ENCODE data around the gene COL6A2. TPM values are rescaled to one million over a fixed set of nuclear protein-coding genes. Genes with fewer than 3 reads are reported as not detected.
A peak's percentile ranks its signal among the peaks of the same experiment; 100 is the strongest.

Gene COL6A2
- total RNA-seq, 1 experiment from 2014 or later = 129 TPM

DNA sequence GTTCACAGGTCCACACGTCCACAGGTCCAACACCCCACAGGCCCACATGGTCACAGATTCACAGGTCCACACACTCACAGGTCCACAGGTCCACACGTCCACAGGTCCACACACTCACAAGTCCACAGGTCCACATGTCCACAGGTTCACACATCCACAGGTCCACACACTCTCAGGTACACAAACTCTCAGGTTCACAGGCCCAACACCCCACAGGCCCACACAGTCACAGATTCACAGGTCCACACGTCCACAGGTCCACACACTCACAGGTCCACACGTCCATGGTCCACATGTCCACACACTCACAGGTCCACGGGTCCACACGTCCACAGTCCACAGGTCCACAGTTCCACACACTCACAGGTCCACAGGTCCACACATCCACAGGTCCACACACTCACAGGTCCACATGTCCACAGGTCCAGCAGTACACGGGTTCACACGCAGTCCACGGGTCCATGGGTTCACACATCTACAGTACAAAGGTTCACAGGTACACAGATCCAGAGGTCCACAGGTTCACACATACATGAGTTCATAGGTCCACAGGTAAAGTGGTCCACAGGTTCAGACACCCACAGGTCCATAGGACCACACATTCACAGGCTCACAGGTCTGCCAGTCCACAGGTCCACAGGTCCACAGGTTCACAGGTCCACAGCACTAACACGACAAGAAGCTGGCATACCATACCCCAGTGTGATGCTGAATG, 39.3 kb upstream of the COL6A2 start:
- Histone ChIP-seq H2BK12ac (ENCODE audit: insufficient read length, low read depth, low read length) (no peak overlapping the region), H3K27ac (ENCODE audit: insufficient read length, low read depth, low read length) (no peak overlapping the region), H3K79me2 (ENCODE audit: insufficient read depth, low read length) (no peaks in the 10 kb centered on the region), H3K4me1 (ENCODE audit: insufficient read depth, low read length) (no peaks in the 10 kb centered on the region), H4K8ac (replicated peaks; ENCODE audit: insufficient read length, low read depth, low read length) (no peak overlapping the region), H3K27me3 (ENCODE audit: insufficient read depth, low read length) (no peaks in the 10 kb centered on the region), H3K23ac (ENCODE audit: insufficient read length, low read depth, low read length) (no peak overlapping the region), H3T11ph (ENCODE audit: low read length) (no peak overlapping the region), H3K9ac (ENCODE audit: extremely low read depth, insufficient read length, low read length) (no peak overlapping the region), H3K18ac (ENCODE audit: insufficient read length, low read depth, low read length) (no peak overlapping the region), H2AFZ (ENCODE audit: low read length) (no peak overlapping the region), H4K20me1 (ENCODE audit: control insufficient read depth, insufficient read depth, insufficient read length) (peaks cover 2% of the 10 kb centered on the region), H3K23me2 (ENCODE audit: insufficient read length, low read depth, low read length, poor library complexity, severe bottlenecking) (no peaks in the 10 kb centered on the region), H4K91ac (ENCODE audit: insufficient read length, low read depth, low read length) (no peak overlapping the region), H3K9me3 (ENCODE audit: control insufficient read depth, low read depth, low read length) (peaks cover 20% of the 10 kb centered on the region), H2AK5ac (ENCODE audit: insufficient read length, low read length) (no peak overlapping the region), H3K79me1 (ENCODE audit: insufficient read depth, low read depth, low read length, poor library complexity, severe bottlenecking) (no peaks in the 10 kb centered on the region), H2BK120ac (ENCODE audit: low read depth, low read length, poor library complexity, severe bottlenecking) (no peak overlapping the region), H3K14ac (ENCODE audit: insufficient read depth, low read length) (no peak overlapping the region), H3K56ac (ENCODE audit: insufficient read length, low read depth, low read length) (no peak overlapping the region), H3K4me2 (ENCODE audit: insufficient read depth, insufficient read length, low read length) (no peak overlapping the region), H2BK20ac (ENCODE audit: low read depth, low read length, poor library complexity, severe bottlenecking) (no peak overlapping the region), H4K5ac (ENCODE audit: insufficient read length, low read depth, low read length) (no peak overlapping the region), H2BK15ac (ENCODE audit: low read depth, low read length) (no peak overlapping the region), H3K4ac (ENCODE audit: low read depth, low read length) (no peak overlapping the region), H2BK5ac (ENCODE audit: insufficient read length, low read length) (no peak overlapping the region)
- TF ChIP-seq, protein P1, sequence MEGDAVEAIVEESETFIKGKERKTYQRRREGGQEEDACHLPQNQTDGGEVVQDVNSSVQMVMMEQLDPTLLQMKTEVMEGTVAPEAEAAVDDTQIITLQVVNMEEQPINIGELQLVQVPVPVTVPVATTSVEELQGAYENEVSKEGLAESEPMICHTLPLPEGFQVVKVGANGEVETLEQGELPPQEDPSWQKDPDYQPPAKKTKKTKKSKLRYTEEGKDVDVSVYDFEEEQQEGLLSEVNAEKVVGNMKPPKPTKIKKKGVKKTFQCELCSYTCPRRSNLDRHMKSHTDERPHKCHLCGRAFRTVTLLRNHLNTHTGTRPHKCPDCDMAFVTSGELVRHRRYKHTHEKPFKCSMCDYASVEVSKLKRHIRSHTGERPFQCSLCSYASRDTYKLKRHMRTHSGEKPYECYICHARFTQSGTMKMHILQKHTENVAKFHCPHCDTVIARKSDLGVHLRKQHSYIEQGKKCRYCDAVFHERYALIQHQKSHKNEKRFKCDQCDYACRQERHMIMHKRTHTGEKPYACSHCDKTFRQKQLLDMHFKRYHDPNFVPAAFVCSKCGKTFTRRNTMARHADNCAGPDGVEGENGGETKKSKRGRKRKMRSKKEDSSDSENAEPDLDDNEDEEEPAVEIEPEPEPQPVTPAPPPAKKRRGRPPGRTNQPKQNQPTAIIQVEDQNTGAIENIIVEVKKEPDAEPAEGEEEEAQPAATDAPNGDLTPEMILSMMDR (conservative IDR thresholded peaks at IDR 0.05) = no peak
- Mint-ChIP-seq H3K27ac (peak overlapping the region in 1 of 3 experiments; percentile 27; a peak in 1 of 7 replicates), H3K9me3 (peaks cover 45% of the 10 kb centered on the region in 2 experiments), H3K36me3 (ENCODE audit: insufficient read depth in 1 of 3, low read depth in 3 of 3) (peaks cover 7 to 32% (median 20%) of the 10 kb centered on the region in 3 experiments; a peak in 6 of 7 replicates), H3K4me1 (peaks cover 4 to 6% of the 10 kb centered on the region in 2 experiments; a peak in 3 of 4 replicates), H3K4me3 (no peak overlapping the region), H3K27me3 (ENCODE audit: low read depth) (peaks cover 13% of the 10 kb centered on the region)
- no CpG with 5 or more reads among the region's 10 CpGs for WGBS (ENCODE audit: extremely low coverage, insufficient read length, low lambda C conversion rate)
- no peak for DNase-seq

Data from H9 (cell line).